ENCODE results near the gene NOTCH2.

DNA sequence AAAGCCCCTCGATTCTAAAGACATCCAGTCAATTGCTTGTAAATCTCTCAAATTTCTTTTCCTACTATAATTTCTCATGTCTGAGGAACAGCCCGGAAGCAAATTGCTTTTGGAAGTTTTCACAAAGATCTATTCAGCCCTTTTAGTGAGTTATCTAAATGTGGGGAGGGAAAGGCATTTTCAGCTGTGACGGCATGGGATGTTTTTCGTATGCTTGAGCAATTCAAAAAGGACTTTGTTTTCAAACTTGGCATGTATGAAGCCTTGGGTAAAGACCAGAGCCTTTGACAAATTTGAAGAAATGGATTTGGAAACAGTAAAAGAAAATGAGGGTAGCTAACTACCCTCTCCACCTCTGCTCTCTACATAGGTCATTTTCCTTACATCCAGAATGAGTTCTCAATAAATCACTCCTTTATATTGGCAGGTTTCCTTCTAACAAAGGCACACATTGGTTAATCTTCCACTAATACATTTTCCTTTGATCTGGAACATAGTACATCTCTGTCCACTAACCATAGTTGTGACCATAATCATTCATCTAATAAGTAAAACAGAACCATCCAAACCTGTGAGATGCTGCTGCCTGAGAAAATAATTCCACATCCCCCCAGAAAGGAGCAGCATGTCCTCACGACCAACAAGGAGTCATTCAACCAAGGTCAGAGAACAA lies 107.0 kb downstream of the NOTCH2 start:
- TF ChIP-seq, protein P1, sequence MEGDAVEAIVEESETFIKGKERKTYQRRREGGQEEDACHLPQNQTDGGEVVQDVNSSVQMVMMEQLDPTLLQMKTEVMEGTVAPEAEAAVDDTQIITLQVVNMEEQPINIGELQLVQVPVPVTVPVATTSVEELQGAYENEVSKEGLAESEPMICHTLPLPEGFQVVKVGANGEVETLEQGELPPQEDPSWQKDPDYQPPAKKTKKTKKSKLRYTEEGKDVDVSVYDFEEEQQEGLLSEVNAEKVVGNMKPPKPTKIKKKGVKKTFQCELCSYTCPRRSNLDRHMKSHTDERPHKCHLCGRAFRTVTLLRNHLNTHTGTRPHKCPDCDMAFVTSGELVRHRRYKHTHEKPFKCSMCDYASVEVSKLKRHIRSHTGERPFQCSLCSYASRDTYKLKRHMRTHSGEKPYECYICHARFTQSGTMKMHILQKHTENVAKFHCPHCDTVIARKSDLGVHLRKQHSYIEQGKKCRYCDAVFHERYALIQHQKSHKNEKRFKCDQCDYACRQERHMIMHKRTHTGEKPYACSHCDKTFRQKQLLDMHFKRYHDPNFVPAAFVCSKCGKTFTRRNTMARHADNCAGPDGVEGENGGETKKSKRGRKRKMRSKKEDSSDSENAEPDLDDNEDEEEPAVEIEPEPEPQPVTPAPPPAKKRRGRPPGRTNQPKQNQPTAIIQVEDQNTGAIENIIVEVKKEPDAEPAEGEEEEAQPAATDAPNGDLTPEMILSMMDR (IDR thresholded peaks at IDR 0.05): no peak
- TF ChIP-seq POLR2A (IDR thresholded peaks at IDR 0.05): no peak
